ENCODE measurements around the gene RAB2B.

Gene RAB2B

DNA sequence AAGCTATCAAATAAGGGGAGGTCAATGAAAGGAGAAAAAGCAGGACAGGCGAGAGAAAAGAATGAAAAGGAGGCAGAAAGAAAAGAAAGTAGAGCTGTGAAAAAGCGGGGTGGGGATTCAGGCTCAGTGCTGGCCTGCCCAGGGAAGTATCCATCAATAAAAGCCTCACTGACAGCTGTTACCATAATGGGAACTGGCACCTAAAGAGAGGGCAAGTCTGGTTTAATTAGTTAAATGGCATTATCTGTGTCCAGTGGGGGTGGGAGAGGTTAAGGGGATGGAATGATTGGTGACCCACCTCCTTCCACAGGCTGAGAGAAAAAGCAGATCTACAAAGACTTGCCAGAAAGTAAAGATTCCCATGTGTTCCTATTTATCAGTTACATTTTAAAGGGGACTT is 42.0 kb upstream of the RAB2B start:
- no peak overlapping the region for H3K27ac ChIP-seq
- TF ChIP-seq ZFX (IDR thresholded peaks at IDR 0.05) = no peak
- TF ChIP-seq, protein P1, sequence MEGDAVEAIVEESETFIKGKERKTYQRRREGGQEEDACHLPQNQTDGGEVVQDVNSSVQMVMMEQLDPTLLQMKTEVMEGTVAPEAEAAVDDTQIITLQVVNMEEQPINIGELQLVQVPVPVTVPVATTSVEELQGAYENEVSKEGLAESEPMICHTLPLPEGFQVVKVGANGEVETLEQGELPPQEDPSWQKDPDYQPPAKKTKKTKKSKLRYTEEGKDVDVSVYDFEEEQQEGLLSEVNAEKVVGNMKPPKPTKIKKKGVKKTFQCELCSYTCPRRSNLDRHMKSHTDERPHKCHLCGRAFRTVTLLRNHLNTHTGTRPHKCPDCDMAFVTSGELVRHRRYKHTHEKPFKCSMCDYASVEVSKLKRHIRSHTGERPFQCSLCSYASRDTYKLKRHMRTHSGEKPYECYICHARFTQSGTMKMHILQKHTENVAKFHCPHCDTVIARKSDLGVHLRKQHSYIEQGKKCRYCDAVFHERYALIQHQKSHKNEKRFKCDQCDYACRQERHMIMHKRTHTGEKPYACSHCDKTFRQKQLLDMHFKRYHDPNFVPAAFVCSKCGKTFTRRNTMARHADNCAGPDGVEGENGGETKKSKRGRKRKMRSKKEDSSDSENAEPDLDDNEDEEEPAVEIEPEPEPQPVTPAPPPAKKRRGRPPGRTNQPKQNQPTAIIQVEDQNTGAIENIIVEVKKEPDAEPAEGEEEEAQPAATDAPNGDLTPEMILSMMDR (conservative IDR thresholded peaks at IDR 0.05) = no peak

DNA sequence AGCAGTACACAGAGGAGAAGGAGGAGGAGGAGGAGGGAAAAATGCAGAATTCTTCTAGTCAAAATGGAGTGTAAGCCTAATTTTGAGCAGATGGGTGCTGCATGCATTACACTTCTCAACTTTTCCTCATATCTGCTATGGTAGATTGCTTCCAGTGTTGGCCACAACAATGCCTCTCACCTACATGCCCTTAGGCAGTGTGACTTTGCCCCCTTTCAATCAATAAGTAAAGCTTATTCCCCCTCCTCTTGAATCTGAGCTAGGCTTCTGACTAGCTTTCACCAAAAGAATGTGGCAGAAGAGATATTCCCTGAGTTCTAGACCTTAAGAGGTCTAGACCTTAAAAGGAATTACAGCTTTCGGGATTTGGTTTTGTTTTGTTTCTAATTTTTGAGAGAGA is 37.6 kb upstream of the RAB2B start:
- no peak overlapping the region for H3K27ac ChIP-seq
- TF ChIP-seq ZFX (IDR thresholded peaks at IDR 0.05) = no peak
- TF ChIP-seq, protein P1 (conservative IDR thresholded peaks at IDR 0.05) = no peak

DNA sequence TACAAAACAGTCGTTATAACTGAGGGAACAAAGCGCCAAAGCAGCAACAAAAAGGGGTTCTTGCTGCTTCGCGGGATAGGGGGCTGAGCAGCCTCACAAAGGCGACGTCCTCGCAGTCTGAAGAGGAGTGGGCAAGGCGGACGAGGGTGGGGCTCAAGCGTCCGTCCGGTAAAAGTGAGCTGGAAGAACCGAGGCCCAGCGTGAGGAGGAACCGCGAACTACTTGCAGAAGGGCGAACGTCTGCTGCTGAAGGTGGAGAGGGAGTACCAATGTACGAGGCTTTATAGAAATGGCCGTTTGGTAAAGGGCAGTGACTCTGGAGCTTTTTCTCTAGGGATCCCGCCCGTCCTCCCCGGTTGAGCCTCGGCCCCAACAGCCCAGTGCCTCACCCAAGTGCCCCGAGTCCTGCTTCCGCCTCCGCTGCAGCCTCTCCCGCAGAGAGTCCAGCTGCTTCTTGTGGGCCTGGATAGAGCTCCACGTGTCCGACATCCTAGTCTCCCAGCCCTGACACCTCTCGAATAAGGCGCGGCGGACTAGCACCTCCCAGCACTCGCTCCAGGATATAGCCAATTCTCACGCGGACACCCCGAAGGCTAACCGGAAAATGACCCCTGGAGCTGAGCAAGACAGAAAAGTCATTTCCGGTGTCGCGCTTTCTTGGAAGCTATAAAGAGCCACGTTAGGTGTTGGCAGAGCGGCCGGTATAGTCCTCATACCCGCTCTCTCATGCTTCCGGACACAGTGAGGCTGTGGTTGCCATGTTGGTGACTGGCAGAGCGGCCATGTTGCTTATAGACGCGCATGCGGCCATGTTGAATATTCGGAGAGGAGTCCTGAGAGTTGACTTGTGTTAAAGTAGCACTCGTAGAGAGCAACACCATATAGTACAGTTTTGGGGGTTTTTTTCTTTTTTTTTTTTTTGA is 34.2 kb upstream of the RAB2B start, which contains the start of gene METTL3:
Gene METTL3, minus strand, starts transcription at position 606 of the 923 bp plus-strand sequence. Its CDS starts 117 bp downstream, at position 489.
- TF ChIP-seq, protein P1 (conservative IDR thresholded peaks at IDR 0.05) = no peak
- peak; percentile 65 for TF ChIP-seq ZFX (IDR thresholded peaks at IDR 0.05)

DNA sequence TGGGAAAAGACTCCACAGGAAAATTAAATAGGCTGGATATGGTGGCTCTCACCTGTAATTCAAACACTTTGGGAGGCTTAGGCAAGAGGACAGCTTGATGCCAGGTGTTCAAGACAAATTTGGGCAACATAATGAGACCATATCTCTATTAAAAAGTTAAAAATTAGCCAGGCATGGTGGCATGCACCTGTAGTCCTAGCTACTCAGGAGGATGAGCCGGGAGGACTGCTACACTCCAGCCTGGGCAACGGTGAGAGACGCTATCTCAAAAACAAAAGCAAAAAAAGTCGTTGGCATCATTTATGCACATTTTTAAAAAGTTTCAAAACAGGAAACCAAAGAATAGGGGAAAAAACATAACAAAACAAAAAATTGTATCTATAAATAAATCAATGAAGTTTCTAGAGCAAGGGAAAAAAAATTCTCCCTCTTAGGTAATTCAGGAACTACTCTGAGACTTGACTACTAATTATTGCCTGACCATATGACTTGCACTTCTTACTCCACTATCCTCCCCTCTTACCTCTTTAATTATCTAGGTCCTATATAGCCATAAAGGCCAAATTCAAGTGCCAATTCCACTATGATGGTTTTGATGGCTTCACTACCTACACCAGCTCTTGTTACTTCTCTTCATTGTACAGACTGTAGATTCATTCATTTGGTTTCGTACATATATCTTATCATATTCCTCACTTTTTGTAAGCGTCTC is 32.8 kb upstream of the RAB2B start:
- H3K27ac ChIP-seq = no peak overlapping the region
- no peak for TF ChIP-seq ZFX (IDR thresholded peaks at IDR 0.05)
- TF ChIP-seq, protein P1 (conservative IDR thresholded peaks at IDR 0.05) = no peak

More for the DNA sequence above, 34.2 kb upstream of the RAB2B start, which contains the start of gene METTL3:
- peak within 1 kb of the TSS; percentile 94 for H3K27ac ChIP-seq

DNA sequence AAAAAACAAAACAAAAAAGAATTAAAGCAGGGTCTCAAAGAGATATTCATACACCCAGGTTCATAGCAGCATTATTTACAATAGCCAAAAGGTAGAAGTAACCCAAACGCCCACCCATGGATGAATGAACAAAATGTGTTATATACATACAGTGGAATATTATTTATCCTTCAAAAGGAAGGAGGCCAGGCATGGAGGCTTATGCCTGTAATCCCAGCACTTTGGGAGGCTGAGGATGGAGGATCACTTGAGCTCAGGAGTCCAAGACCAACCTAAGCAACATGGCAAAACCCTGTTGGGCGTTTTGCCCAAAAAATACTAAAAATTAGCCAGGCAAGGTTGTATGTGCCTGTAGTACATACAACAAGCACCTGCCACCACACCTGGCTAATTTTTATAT is 29.8 kb upstream of the RAB2B start:
- TF ChIP-seq ZFX (IDR thresholded peaks at IDR 0.05) = no peak
- TF ChIP-seq, protein P1 (conservative IDR thresholded peaks at IDR 0.05) = no peak
- no peak overlapping the region for H3K27ac ChIP-seq

DNA sequence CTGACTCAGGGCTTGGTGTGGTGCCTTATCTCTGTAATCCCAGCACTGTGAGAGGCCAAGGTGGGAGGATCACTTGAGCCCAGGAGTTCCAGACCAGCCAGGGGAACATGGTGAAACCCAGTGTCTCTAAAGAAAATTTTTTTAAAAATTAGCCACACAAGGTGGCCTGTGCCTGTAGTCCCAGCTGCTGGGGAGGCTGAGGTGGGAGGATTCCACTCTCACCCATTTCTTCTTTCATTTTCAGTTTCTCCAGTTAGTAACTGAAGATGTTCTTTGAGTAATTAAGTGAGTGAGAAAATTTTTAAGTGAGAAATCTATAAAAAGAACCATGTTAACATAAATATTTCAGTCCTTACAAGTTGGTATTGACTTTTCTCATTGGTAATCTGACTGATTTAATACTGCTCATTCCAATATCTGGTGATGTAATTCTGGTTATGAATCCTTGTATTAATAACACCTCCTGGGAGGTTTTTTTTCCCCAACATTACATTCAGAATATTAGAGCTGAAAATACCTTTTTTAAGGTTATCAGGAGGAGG is 28.3 kb upstream of the RAB2B start:
- H3K27ac ChIP-seq = no peak overlapping the region
- no peak for TF ChIP-seq ZFX (IDR thresholded peaks at IDR 0.05)
- TF ChIP-seq, protein P1 (conservative IDR thresholded peaks at IDR 0.05) = no peak

Data from C4-2B (cell line).